Midbrain (tissue), 1 donor: Measurements from ENCODE around the gene EBI3.
"Not testable (repeated sequence)": the region's sequence is repeated elsewhere in the genome, so short reads cannot be mapped to it uniquely, and the experiment has no call there.

Experiments
- DNase-seq: peaks from one replicate; lab custom pipeline; 2025; lab: John Stamatoyannopoulos, UW

The EBI3 gene

GRCh38 chr19:4278010-4278409 is 48.7 kb downstream of the EBI3 start:
- DNase-seq = no peak

- no peak for DNase-seq
These were observed 49.3 kb downstream of the EBI3 start, which contains the start of gene SHD for GRCh38 chr19:4278419-4279266. SHD (plus strand) TSS chr19:4279266; CDS start chr19:4280064, 798 bp downstream.

- no peak for DNase-seq
These were observed 49.9 kb downstream of the EBI3 start for GRCh38 chr19:4279267-4279529.

GRCh38 chr19:4279530-4280422 is 50.5 kb downstream of the EBI3 start:
- no peak for DNase-seq

- no peak for DNase-seq
These were observed 55.0 kb downstream of the EBI3 start for GRCh38 chr19:4284176-4284958.

- DNase-seq = no peak
These were observed 55.7 kb downstream of the EBI3 start for GRCh38 chr19:4284974-4285373.

- not testable (repeated sequence) for DNase-seq
These were observed 56.8 kb downstream of the EBI3 start for GRCh38 chr19:4286141-4286540.
